Adrenal gland (tissue), 12 donors: ENCODE results near the gene ZSCAN5A. TPM values are rescaled to one million over a fixed set of nuclear protein-coding genes. Genes with fewer than 3 reads are reported as not detected.

Source experiments
- DNase-seq, 7 donors: peaks; one replicate each; pipeline ENCODE4 v3.0.0-alpha.2; 2019 to 2020
- H3K27ac ChIP-seq, 5 donors: fragments of 200-600 bp; sonication (generic) in 4 of 5; 1 replicate in 3 of 5; 2 replicates in 2 of 5; pipeline versions ENCODE4 v1.5.1 to v1.8.0; 2016 to 2020; ENCODE audit warnings: mild to moderate bottlenecking in 1 of 5
- H3K27me3 ChIP-seq: fragments of 200-600 bp; 2 replicates; pipeline ENCODE4 v1.8.0; 2021
- H3K36me3 ChIP-seq, 2 donors: fragments of 200-600 bp; replicated peaks in 1 of 2; 1 replicate in 1 of 2; 2 replicates in 1 of 2; pipeline versions ENCODE4 v1.5.1 to v1.8.0; 2018 to 2022
- H3K4me1 ChIP-seq, 2 donors: fragments of 200-600 bp; replicated peaks in 1 of 2; 1 replicate in 1 of 2; 2 replicates in 1 of 2; pipeline versions ENCODE4 v1.5.1 to v1.8.0; 2018 to 2021
- H3K4me3 ChIP-seq, 4 donors: fragments of 200-600 bp; sonication (generic) in 3 of 4; one replicate each; pipeline ENCODE4 v1.5.1; 2016 to 2018
- H3K9me3 ChIP-seq, 3 donors: fragments of 200-600 bp; sonication (generic) in 1 of 3; replicated peaks in 1 of 3; 1 replicate in 2 of 3; 2 replicates in 1 of 3; pipeline versions ENCODE4 v1.5.1 to v1.8.0; 2016 to 2021
- CTCF ChIP-seq, 6 experiments: fragments of 450-650 bp in 4 of 6; fragments of 200-600 bp in 2 of 6; sonication (generic) in 1 of 6; IDR thresholded peaks; 1 replicate in 5 of 6; 2 replicates in 1 of 6; pipeline versions ENCODE4 v1.5.1 to v1.8.0; 2016 to 2021; ENCODE audit warnings: antibody characterized with exemption in 6 of 6, mild to moderate bottlenecking in 2 of 6, moderate library complexity in 1 of 6
- POLR2A ChIP-seq, 2 donors: fragments of 450-650 bp; IDR thresholded peaks; one replicate each; pipeline ENCODE4 v1.6.1; 2017; ENCODE audit warnings: antibody characterized with exemption in 2 of 2, mild to moderate bottlenecking in 2 of 2, moderate library complexity in 1 of 2
- WGBS, 4 donors: extraction: QIAGEN DNeasy Blood & Tissue Kit in 2 of 4; methylation state at CpG; one replicate each; pipeline versions ENCODE4 v1.1.5 to v1.1.7; 2013 to 2017; 5-methylcytosine and 5-hydroxymethylcytosine counted together
- intact Hi-C, 2 donors: fragments of 100-400 bp; cut with DNase I; formaldehyde crosslinking; loops; one replicate each; pipeline versions ENCODE4 v1.14.1 to v1.15.0; 2022 to 2023
- polyA plus RNA-seq, 3 donors: library from polyadenylated mRNA; stranded (reverse); fragments of 200-250 nt in 2 of 3; fragments of 350-450 nt in 1 of 3; fragmentation: Illumina TruSeq in 1 of 3; extraction: RNeasy Lipid Tissue Mini Kit (QIAGEN cat#74804) in 1 of 3; gene quantifications; one replicate each; pipeline ENCODE4 v1.2.3, GENCODE V29; 2013 to 2014
- small RNA-seq, 2 donors: library from RNA; depleted of rRNA; stranded (forward); fragments of <200 nt; gene quantifications; one replicate each; pipeline ENCODE3, GENCODE V24; 2016
- total RNA-seq, 9 donors: library from RNA; depleted of rRNA in 4 of 9; stranded (reverse); fragments of >200 nt in 4 of 9; fragments of 120-200 nt in 1 of 9; fragmentation: NEBNext Ultra II Directional in 1 of 9; extraction: Animal tissue kit (Norgen Biotek cat#: 25700) in 1 of 9; gene quantifications; one replicate each; pipeline versions ENCODE4 v1.1.0 to v1.2.4, GENCODE V29; 2013 to 2023
- donor health status: healthy with polysubstance abuse.
- donor health status: Bipolar disorder and iron deficiency.
- donor health status: DM: yes; HTN: yes; CAD: no.
- donor health status: DM: no; HTN: no; CAD: no.
- donor health status: DM: no; HTN: no; CAD: no.
- donor health status: DM: yes; HTN: yes; CAD: no.

ZSCAN5A gene
- total and polyA plus RNA-seq, 12 donors = 4.5 to 20.1 (median 8.1) TPM

GRCh38 chr19:56174086-56174485 lies 140.6 kb downstream of the ZSCAN5A start:
- intact Hi-C loops = loop anchor here (5.0 kb wide), 2 partner anchors 87 to 97 kb away; no protein-coding TSS in a partner anchor
- no peak for DNase-seq

More at GRCh38 chr19:56174086-56174485, 140.6 kb downstream of the ZSCAN5A start:
- Histone ChIP-seq H3K27me3 (no peaks in the 10 kb centered on the region), H3K9me3 (no peaks in the 10 kb centered on the region), H3K36me3 (no peaks in the 10 kb centered on the region), H3K4me3 (no peak overlapping the region), H3K4me1 (peaks cover 0 to 4% of the 10 kb centered on the region in 2 donors), H3K27ac (no peak overlapping the region)
- TF ChIP-seq CTCF (IDR thresholded peaks at IDR 0.05) (no peak), POLR2A (IDR thresholded peaks at IDR 0.05) (no peak)
- 18 to 28% (median 21%) methylated on average over 9 of the region's 9 CpGs for WGBS, 4 donors

Small RNA genes lying within 50 kb of the gene (small RNA-seq; reads per million reads assigned to genes)
- gene RF00019 = 0 reads per million in 2 donors

Other genes with a start within 250 kb of the ZSCAN5A start
- gene ZNF787, start 193.5 kb downstream of the ZSCAN5A start, total RNA-seq = 10 to 100 TPM in 8 of 9 donors, 1 to 10 TPM in 1; 8.5 to 51.5 (median 26.7) TPM
- gene ZNF787, start 193.5 kb downstream of the ZSCAN5A start, polyA plus RNA-seq = 10 to 100 TPM in 2 of 3 donors, 1 to 10 TPM in 1; 4.6 to 44.7 (median 31.0) TPM
- 10 to 100 TPM; 19.5 to 66.3 (median 34.3) TPM for gene ZNF444, start 173.6 kb downstream of the ZSCAN5A start, total RNA-seq
- 10 to 100 TPM in 2 of 3 donors, 1 to 10 TPM in 1; 7.2 to 63.9 (median 39.4) TPM for gene ZNF444, start 173.6 kb downstream of the ZSCAN5A start, polyA plus RNA-seq
- not detected for gene GALP, start 138.8 kb downstream of the ZSCAN5A start, total RNA-seq
- not detected for gene GALP, start 138.8 kb downstream of the ZSCAN5A start, polyA plus RNA-seq
- under 1 TPM in 2 of 9 donors, not detected in 7; 0.11 to 0.19 TPM for gene ZSCAN5B, start 117.1 kb downstream of the ZSCAN5A start, total RNA-seq
- under 1 TPM in 2 of 3 donors, not detected in 1; 0.09 to 0.13 TPM for gene ZSCAN5B, start 117.1 kb downstream of the ZSCAN5A start, polyA plus RNA-seq
- gene ZSCAN5C, start 112.6 kb downstream of the ZSCAN5A start, total RNA-seq = not detected
- gene ZSCAN5C, start 112.6 kb downstream of the ZSCAN5A start, polyA plus RNA-seq = not detected
- under 1 TPM in 4 of 9 donors, not detected in 5; 0.33 to 0.69 (median 0.50) TPM for gene EDDM13, start 42.1 kb downstream of the ZSCAN5A start, total RNA-seq
- 1 to 10 TPM in 1 of 3 donors, under 1 TPM in 1, not detected in 1; 0.64 to 1.0 TPM for gene EDDM13, start 42.1 kb downstream of the ZSCAN5A start, polyA plus RNA-seq
- 1 to 10 TPM; 3.6 to 9.7 (median 6.0) TPM for gene ZNF582, start 78.7 kb upstream of the ZSCAN5A start, total RNA-seq
- 1 to 10 TPM; 7.6 to 8.8 (median 8.7) TPM for gene ZNF582, start 78.7 kb upstream of the ZSCAN5A start, polyA plus RNA-seq
- gene ZNF583, start 89.5 kb upstream of the ZSCAN5A start, total RNA-seq = 10 to 100 TPM in 1 of 9 donors, 1 to 10 TPM in 8; 4.0 to 11.0 (median 6.3) TPM
- gene ZNF583, start 89.5 kb upstream of the ZSCAN5A start, polyA plus RNA-seq = 10 to 100 TPM in 1 of 3 donors, 1 to 10 TPM in 2; 1.5 to 10.1 (median 2.7) TPM
- gene ZNF667, start 162.5 kb upstream of the ZSCAN5A start, total RNA-seq = 10 to 100 TPM in 2 of 9 donors, 1 to 10 TPM in 7; 1.6 to 12.6 (median 6.5) TPM
- 10 to 100 TPM in 2 of 3 donors, 1 to 10 TPM in 1; 8.8 to 18.0 (median 10.7) TPM for gene ZNF667, start 162.5 kb upstream of the ZSCAN5A start, polyA plus RNA-seq
- 10 to 100 TPM in 3 of 9 donors, 1 to 10 TPM in 6; 2.9 to 16.0 (median 6.9) TPM for gene ZNF471, start 193.0 kb upstream of the ZSCAN5A start, total RNA-seq
- gene ZNF471, start 193.0 kb upstream of the ZSCAN5A start, polyA plus RNA-seq = 1 to 10 TPM; 4.3 to 9.7 (median 6.4) TPM
- 1 to 10 TPM; 4.0 to 9.5 (median 7.0) TPM for gene ZFP28, start 224.1 kb upstream of the ZSCAN5A start, total RNA-seq
- 1 to 10 TPM; 7.0 to 9.3 (median 8.1) TPM for gene ZFP28, start 224.1 kb upstream of the ZSCAN5A start, polyA plus RNA-seq